Measurements from ENCODE around the gene TMEM254.
"Not testable (repeated sequence)": the region's sequence is repeated elsewhere in the genome, so short reads cannot be mapped to it uniquely, and the experiment has no call there.

TMEM254 gene

GRCh38 chr10:80077869-80078447, 507 bp upstream of the TMEM254 start:
- DNase-seq = no peak

- no peak for DNase-seq
Measured at GRCh38 chr10:80079312-80079719, 851 bp downstream of the TMEM254 start.

GRCh38 chr10:80081026-80081425, 2.6 kb downstream of the TMEM254 start:
- no peak for DNase-seq

- DNase-seq = no peak
Measured at GRCh38 chr10:80081801-80082750, 3.6 kb downstream of the TMEM254 start.

GRCh38 chr10:80090121-80090520, 11.7 kb downstream of the TMEM254 start:
- no peak for DNase-seq

- no peak for DNase-seq
Measured at GRCh38 chr10:80094231-80094630, 15.8 kb downstream of the TMEM254 start.

- DNase-seq = not testable (repeated sequence)
Measured at GRCh38 chr10:80098272-80098671, 19.8 kb downstream of the TMEM254 start.

- not testable (repeated sequence) for DNase-seq
Measured at GRCh38 chr10:80099295-80099694, 20.8 kb downstream of the TMEM254 start.

- DNase-seq = no peak
Measured at GRCh38 chr10:80100116-80100515, 21.7 kb downstream of the TMEM254 start.

- DNase-seq = no peak
Measured at GRCh38 chr10:80100861-80101695, 22.6 kb downstream of the TMEM254 start.

GRCh38 chr10:80104066-80104926, 25.8 kb downstream of the TMEM254 start:
- peak; percentile 46 for DNase-seq

- no peak for DNase-seq
Measured at GRCh38 chr10:80108576-80109239, 30.2 kb downstream of the TMEM254 start.

GRCh38 chr10:80110986-80111385, 32.5 kb downstream of the TMEM254 start:
- DNase-seq = no peak

- no peak for DNase-seq
Measured at GRCh38 chr10:80118669-80119068, 40.2 kb downstream of the TMEM254 start.

GRCh38 chr10:80122110-80122710, 43.7 kb downstream of the TMEM254 start:
- DNase-seq = no peak

GRCh38 chr10:80122746-80123145, 44.3 kb downstream of the TMEM254 start:
- no peak for DNase-seq

- DNase-seq = no peak
Measured at GRCh38 chr10:80126876-80127275, 48.4 kb downstream of the TMEM254 start.

GRCh38 chr10:80131499-80131901, 53.0 kb downstream of the TMEM254 start:
- DNase-seq = no peak

- DNase-seq = no peak
Measured at GRCh38 chr10:80132299-80133139, 54.1 kb downstream of the TMEM254 start, which contains the start of gene PLAC9. TSS of gene PLAC9 (plus strand) at chr10:80132730. CDS start at chr10:80132763, 33 bp downstream.

GRCh38 chr10:80133206-80133605, 54.7 kb downstream of the TMEM254 start:
- DNase-seq = no peak
